ENCODE data around the gene LAMA5.

Gene LAMA5

DNA sequence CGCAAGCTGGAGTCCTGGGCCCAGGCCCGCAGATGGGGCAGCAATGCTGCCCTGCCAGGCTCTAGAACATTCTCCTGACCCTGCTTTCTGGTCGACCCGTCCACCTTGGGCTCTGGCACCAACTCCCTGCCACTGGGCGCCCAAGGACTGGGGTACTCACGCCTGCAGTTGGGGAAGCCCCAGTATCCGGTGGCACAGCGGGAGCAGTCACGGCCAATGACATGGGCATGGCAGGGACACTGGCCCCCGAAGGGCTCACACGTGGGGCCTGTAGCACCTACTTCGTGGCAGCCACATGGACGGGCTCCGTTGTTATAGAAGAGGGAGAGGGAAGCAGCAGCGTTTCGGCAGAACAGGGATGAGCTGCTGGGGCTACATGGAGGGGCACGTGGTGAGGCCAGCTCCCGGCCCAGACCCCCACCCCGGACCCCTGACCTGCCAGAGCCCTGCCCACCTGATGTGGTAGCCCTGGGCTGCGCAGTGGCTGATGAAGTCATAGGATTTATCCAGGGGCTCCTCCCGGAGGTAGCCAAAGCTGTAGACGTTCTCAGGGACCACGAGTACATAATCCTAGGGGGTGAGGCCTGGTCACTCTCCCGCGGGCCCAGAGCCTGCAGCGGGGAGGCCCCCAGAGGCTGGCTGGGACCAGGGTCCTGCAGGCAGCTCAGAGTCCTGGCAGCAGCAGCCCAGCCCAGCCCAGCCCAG is 38.3 kb downstream of the LAMA5 start:
- no peak for DNase-seq (ENCODE audit: low read depth, low spot score)

DNA sequence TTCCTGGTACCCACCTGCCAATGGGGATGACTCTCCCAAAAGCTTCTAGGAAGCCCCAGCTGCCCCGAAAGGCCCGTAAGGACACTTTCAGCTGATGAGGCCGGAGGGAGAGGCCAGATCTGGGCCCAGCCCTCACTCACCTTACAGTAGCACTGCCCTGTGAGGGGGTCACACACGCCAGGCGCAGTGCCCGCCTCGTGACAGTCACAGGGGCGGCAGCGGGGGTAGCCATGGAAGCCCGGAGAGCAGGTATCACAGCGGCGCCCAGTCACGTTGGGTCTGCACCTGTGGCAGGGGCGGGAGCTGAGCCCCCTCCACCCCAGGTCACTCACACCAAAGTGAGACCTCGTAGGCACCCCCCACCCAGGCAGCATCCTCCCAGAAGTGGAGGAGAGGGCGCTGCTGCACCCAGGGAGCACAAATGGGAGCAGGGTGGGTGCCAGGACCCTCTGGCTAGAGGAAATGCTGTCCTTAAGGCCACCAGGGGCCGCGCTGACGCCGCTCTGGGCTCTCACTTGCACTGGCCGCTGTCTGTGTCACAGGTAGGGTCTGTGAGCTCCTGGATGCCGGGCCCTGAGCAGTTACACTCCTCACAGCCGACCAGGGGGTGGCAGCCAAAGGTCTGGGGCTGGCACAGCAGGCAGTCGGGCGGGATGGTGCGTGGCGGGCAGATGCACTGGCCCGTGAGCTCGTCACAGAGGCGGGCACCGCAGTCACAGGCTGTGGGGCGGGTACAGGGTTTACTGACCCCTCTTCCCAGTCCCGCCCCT is 39.2 kb downstream of the LAMA5 start:
- no peak for DNase-seq (ENCODE audit: low read depth, low spot score)

DNA sequence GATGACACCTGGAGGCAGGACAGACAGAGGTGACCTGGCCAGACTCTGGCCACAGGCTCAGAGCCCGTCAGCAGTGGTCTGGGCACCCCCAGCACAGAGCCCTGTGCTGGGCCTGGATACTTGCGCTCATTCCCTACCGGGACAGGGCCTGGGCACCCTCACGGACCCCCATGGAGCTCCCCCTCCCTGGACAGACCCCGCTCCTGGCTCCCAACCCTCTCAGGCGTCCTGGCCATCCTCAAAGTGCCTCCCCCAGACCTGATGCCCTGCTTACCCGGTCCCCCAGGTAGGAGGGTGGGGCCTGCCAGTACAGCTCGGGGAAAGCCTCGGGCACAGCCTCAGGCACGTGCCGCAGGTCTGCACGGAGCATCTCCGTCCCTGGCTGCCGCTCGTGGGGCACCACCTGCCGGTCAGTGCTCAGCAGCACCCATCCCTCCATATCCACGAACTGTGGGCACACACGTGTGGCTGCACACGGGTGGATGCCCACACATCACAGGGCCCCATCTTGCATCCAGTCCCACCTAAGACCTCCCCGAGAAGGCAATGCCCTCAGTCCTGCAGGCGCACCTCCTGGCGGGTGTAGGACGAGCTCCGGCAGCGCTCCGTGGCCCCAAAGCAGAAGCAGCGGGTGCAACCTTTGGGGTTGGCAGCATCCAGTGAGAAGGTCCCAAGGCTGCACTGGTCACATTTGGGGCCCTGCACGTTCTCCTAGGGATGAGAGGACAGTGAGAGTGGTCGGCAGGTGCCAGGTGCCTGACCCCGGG is 40.0 kb downstream of the LAMA5 start:
- DNase-seq (ENCODE audit: low read depth, low spot score), result no peak

DNA sequence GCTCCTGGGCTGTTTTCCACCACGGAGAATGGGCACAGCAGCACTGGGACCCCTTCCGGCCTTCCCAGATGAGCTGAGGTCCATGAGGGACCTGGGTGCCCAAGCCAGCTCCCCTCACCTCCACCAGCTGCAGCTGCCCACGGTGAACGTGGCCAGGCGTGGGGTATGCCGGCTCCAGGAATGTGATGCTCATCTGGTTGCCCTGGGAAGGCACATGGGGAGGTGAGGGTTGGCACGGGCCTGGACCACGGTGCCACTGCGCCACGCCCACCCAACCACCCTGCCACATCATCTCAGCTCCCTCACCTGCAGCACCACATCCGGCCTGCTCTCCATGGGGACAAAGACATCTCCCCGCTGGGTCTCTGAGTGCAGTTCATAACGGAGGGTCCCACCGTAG is 40.6 kb downstream of the LAMA5 start:
- DNase-seq (ENCODE audit: low read depth, low spot score), result no peak

- no peak for DNase-seq (ENCODE audit: low read depth, low spot score)
These were observed 41.8 kb downstream of the LAMA5 start for GRCh38 chr20:62325172-62325905.

DNA sequence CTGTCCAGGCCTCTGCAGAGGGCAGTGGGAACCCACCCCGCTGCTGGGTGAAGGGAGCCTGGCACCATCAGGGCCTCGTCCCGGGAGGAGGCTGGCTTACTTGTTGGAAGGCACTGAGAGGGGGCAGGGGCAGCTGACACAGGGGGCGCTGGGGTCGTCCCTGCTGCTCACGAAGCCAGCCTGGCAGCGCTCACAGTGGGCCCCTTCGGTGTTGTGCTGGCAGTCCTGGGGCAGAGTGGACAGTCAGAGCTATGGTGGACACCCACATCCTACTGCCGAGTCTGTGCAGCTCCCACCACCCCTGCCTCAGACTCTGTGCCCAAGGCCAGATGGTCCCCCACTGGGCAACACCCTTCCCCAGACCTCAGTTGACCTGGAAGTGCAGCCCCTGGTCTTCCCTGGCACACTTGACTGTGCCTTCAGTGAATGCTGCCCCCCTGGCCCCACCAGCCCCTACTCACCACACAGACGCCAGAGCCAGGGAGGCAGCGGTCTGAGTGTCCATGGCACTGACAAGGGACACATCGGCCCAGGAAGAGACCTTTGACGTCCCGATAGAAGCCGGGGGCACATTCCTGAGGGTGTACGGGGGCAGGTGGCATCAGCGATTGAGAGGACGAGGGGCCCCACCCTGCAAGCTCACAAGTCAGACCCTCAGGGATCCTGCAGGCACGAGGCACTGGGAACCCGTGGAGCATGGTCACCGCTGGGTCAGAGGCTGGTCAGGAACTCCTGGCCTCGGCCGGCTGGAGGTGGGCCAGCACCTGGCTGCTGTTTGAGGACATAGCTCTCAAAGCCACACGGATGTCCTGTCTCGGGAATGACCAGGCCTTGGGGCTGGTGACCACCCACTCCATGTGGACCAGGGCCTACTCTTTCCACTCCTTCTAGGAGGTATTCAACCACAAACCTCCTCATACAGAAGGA is 42.9 kb downstream of the LAMA5 start:
- no peak for DNase-seq (ENCODE audit: low read depth, low spot score)

GRCh38 chr20:62323146-62323979 is 43.7 kb downstream of the LAMA5 start:
- no peak for DNase-seq (ENCODE audit: low read depth, low spot score)

DNA sequence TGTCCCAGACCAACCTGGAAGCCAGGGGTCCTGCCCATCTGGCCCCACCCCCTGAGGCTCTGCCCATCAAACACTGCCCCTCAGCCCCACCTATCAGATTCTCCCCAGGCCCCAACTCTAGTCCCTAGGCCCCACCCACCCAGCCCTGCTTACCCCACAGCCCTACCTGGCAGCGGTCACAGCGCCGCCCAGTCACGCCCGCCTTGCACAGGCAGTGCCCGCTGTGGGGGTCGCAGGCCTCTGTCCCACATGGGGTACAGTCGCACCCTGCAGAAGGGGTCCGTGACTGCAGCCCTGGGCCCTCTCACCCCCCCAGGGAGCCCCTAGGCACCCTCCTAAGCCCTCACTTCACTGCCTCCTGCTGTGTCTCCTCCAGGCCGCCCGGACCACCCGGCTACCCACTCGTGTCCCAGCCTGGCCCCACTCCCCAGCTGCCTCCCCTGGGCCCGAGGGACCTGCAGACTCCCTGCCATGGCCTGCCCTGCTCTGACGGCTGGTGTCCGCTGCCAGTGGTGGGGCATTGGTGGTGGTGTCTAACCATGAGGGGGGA is 44.5 kb downstream of the LAMA5 start:
- no peak for DNase-seq (ENCODE audit: low read depth, low spot score)

DNA sequence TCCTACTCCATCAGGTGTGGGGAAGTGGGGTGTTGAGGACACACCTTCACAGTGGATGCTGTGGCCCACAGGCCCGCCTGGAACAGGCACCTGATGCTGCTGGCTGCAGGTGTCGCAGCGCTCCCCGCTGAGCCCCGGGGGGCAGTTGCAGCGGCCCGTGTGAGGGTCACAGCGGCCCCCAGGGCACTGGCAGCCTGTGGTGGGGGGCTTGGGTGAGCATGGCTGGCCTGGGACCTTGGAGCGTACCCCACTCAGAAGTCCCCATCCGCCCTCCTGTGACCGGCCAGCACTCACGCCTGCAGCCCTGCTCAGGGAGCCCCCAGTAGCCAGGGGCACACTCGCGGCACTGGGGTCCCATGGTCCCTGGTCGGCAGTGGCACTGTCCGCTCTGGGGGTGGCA is 45.1 kb downstream of the LAMA5 start:
- DNase-seq (ENCODE audit: low read depth, low spot score), result no peak

DNA sequence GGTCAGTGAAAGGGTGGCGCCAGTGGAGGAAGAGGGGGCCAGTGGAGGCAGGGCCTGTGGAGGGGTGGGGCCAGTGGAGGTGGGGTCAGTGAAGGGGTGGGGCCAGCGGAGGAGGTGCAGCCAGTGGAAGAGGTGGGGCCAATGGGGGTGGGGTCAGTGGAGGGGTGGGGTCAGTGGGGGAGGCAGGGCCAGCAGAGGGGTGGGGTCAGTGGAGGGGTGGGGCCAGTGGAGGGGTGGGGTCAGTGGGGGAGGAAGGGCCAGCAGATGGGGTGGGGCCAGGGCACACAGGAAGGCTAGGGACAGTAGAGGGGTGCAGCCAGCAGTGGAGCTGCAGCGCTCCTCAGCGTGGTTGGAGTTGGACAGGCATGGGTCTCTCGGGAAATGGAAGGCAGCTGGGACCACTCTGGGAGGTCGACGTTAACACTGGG is 45.6 kb downstream of the LAMA5 start:
- DNase-seq (ENCODE audit: low read depth, low spot score), result no peak

GRCh38 chr20:62320581-62321354 is 46.3 kb downstream of the LAMA5 start:
- no peak for DNase-seq (ENCODE audit: low read depth, low spot score)

GRCh38 chr20:62319346-62319909 is 47.7 kb downstream of the LAMA5 start:
- DNase-seq (ENCODE audit: low read depth, low spot score), result no peak

GRCh38 chr20:62318400-62319345 is 48.4 kb downstream of the LAMA5 start:
- no peak for DNase-seq (ENCODE audit: low read depth, low spot score)

DNA sequence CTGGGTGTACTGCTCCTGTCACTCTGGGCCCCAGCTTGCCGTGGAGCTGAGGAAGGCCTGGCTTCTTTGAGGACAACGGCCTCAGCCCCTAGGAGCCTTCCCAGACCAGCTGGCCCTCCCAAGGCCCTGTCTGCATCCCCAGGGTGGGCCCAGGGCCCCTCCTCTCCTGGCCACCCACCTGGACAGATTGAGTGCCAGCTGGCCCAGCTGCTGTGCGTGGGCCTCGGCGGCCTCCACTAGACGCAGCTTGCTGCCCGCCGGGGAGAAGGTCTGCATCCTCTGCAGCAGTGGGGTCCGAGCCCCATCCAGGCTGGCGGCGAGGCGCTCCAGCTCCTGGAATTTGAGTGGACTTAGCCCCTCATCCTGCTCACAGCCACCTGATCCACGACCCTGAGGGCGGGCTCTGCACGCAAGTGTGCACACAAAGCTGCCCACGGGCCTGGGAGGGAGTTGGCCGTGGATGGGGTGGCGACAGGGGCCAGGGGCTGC is 49.9 kb downstream of the LAMA5 start:
- DNase-seq (ENCODE audit: low read depth, low spot score), result no peak

DNA sequence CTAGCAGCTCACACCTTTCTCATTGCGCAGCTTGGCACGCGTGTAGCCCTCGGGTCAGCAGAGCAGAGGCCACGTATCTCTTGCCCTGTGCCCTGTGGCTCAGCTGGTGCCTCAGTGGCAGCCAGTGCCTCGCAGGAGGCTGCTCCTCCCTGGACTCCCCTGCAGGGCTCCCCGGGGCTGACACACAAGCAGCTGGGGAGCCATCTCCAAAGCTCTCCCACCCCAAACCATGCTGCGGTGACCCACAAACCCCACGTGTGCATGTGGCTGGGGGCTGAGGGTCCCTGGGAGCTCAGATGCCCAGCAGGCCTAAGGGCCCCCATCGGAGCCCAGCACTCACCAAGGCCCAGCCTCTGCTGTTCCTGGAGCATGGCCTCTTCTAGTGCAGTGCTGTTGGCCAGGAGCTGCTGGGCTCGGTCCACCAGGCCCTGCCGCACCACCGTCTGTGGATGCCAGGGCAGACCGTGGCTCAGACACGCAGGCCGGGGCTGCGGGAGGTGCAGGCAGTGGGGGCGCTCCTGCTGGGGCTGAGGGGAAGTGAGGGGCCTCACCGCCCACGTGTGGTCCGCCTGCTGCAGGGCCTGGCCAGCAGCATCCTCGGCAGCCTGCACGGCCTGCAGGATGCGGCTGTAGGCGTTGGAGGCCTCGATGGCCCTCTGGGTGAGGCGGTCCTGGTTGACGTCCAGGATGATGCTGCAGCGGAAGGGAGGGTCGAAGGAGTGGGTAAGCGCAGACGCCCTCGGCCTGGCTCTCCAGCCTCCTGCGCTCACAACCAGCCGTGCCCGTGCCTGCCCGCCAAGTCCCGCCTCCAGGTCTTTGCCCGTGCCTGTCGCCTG is 50.6 kb downstream of the LAMA5 start:
- DNase-seq (ENCODE audit: low read depth, low spot score), result no peak

DNA sequence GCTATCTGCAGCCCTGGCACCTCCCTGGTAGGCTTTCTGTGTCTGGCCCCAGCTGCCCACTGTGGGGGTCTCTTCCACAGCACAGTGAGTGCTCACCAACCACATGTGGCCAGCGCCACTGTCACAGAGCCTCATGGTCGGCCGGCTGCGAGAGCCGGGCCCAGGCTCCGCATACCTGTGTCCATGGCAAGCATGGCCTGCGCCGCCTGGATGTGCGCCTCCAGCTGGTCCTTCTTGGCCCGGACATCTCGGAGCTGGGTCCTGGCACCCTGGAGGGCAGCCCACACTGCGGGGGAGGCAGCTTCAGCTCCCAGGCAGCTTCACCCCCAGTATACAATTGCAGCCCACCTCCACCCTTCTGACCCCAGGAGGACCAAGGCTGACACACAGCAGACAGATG is 51.3 kb downstream of the LAMA5 start:
- DNase-seq (ENCODE audit: low read depth, low spot score), result no peak
